ENCODE measurements around the gene FOS. TPM values are rescaled to one million over a fixed set of nuclear protein-coding genes. Genes with fewer than 3 reads are reported as not detected.

Gene FOS
- total RNA-seq, 1 donor from 2014 or later, result 598 TPM

- H3K36me3 Mint-ChIP-seq (ENCODE audit: unreplicated experiment), result no peaks in the 10 kb centered on the region
- TF ChIP-seq CTCF (IDR thresholded peaks at IDR 0.05), result no peak
- H3K4me3 Mint-ChIP-seq (ENCODE audit: unreplicated experiment), result no peak overlapping the region
- DNase-seq (ENCODE audit: extremely low spot score, unreplicated experiment), result no peak
- no peaks in the 10 kb centered on the region for H3K9me3 Mint-ChIP-seq (ENCODE audit: unreplicated experiment)
- H3K27me3 Mint-ChIP-seq (ENCODE audit: unreplicated experiment), result peaks cover 55% of the 10 kb centered on the region
- peaks cover 4% of the 10 kb centered on the region for H3K4me1 Mint-ChIP-seq (ENCODE audit: unreplicated experiment)
- H3K27ac Mint-ChIP-seq (ENCODE audit: unreplicated experiment), result no peak overlapping the region
Observed at GRCh38 chr14:75318353-75318752, 39.7 kb downstream of the FOS start.

GRCh38 chr14:75319021-75319420 lies 40.4 kb downstream of the FOS start:
- no peak overlapping the region for H3K27ac Mint-ChIP-seq (ENCODE audit: unreplicated experiment)
- no peaks in the 10 kb centered on the region for H3K36me3 Mint-ChIP-seq (ENCODE audit: unreplicated experiment)
- DNase-seq (ENCODE audit: extremely low spot score, unreplicated experiment), result no peak

GRCh38 chr14:75320196-75320595 lies 41.6 kb downstream of the FOS start:
- H3K36me3 Mint-ChIP-seq (ENCODE audit: unreplicated experiment), result no peaks in the 10 kb centered on the region
- H3K27me3 Mint-ChIP-seq (ENCODE audit: unreplicated experiment), result peaks cover 55% of the 10 kb centered on the region
- H3K27ac Mint-ChIP-seq (ENCODE audit: unreplicated experiment), result no peak overlapping the region
- H3K4me1 Mint-ChIP-seq (ENCODE audit: unreplicated experiment), result peaks cover 2% of the 10 kb centered on the region
- no peak for DNase-seq (ENCODE audit: extremely low spot score, unreplicated experiment)
- no peak for TF ChIP-seq CTCF (IDR thresholded peaks at IDR 0.05)
- H3K9me3 Mint-ChIP-seq (ENCODE audit: unreplicated experiment), result no peaks in the 10 kb centered on the region
- no peak overlapping the region for H3K4me3 Mint-ChIP-seq (ENCODE audit: unreplicated experiment)

More at GRCh38 chr14:75319021-75319420, 40.4 kb downstream of the FOS start:
- no peaks in the 10 kb centered on the region for H3K9me3 Mint-ChIP-seq (ENCODE audit: unreplicated experiment)
- peaks cover 56% of the 10 kb centered on the region for H3K27me3 Mint-ChIP-seq (ENCODE audit: unreplicated experiment)
- H3K4me3 Mint-ChIP-seq (ENCODE audit: unreplicated experiment), result no peak overlapping the region
- no peak for TF ChIP-seq CTCF (IDR thresholded peaks at IDR 0.05)
- peaks cover 4% of the 10 kb centered on the region for H3K4me1 Mint-ChIP-seq (ENCODE audit: unreplicated experiment)

GRCh38 chr14:75322746-75323145 lies 44.1 kb downstream of the FOS start:
- Mint-ChIP-seq H3K36me3 (ENCODE audit: unreplicated experiment) (no peaks in the 10 kb centered on the region), H3K9me3 (ENCODE audit: unreplicated experiment) (no peaks in the 10 kb centered on the region), H3K27me3 (ENCODE audit: unreplicated experiment) (peaks cover 43% of the 10 kb centered on the region), H3K4me1 (ENCODE audit: unreplicated experiment) (no peaks in the 10 kb centered on the region), H3K27ac (ENCODE audit: unreplicated experiment) (no peak overlapping the region), H3K4me3 (ENCODE audit: unreplicated experiment) (no peak overlapping the region)
- DNase-seq (ENCODE audit: extremely low spot score, unreplicated experiment), result no peak
- TF ChIP-seq CTCF (IDR thresholded peaks at IDR 0.05), result no peak

GRCh38 chr14:75323571-75323970 lies 44.9 kb downstream of the FOS start:
- DNase-seq (ENCODE audit: extremely low spot score, unreplicated experiment), result no peak
- Mint-ChIP-seq H3K27me3 (ENCODE audit: unreplicated experiment) (peaks cover 44% of the 10 kb centered on the region), H3K9me3 (ENCODE audit: unreplicated experiment) (no peaks in the 10 kb centered on the region), H3K36me3 (ENCODE audit: unreplicated experiment) (no peaks in the 10 kb centered on the region), H3K4me1 (ENCODE audit: unreplicated experiment) (no peaks in the 10 kb centered on the region), H3K4me3 (ENCODE audit: unreplicated experiment) (no peak overlapping the region), H3K27ac (ENCODE audit: unreplicated experiment) (no peak overlapping the region)
- no peak for TF ChIP-seq CTCF (IDR thresholded peaks at IDR 0.05)
